AG04449 (cell line): ENCODE measurements around the gene STRN.
A peak's percentile ranks its signal among the peaks of the same experiment; 100 is the strongest.

Experiments
- CTCF ChIA-PET: fragments of 350-600 bp; formaldehyde crosslinking; extraction: SDS; loops from one replicate; lab custom pipeline; 2021; ENCODE audit warnings: antibody characterized with exemption; lab: Yijun Ruan, JAX
- POLR2A ChIA-PET: fragments of 400-600, 350-600 bp; formaldehyde crosslinking; extraction: SDS; loops from one replicate; lab custom pipeline; 2020; ENCODE audit warnings: antibody characterized with exemption, inconsistent platforms; lab: Yijun Ruan, JAX
- DNase-seq: peaks from one replicate; pipeline ENCODE4 v3.0.0-alpha.2; 2010; ENCODE audit warnings: low read depth, low spot score
- H3K4me3 ChIP-seq: 2 replicates; pipeline ENCODE4 v1.5.1; 2011; ENCODE audit warnings: low read depth, mild to moderate bottlenecking, control low read depth, low read length
- TF ChIP-seq, protein P1 (sequence below): IDR thresholded peaks from one replicate; pipeline ENCODE4 v1.5.1; 2011; ENCODE audit warnings: mild to moderate bottlenecking, moderate library complexity, low read length, control low read depth, inconsistent platforms; ENCODE audit not compliant: insufficient read depth; ENCODE audit errors: missing control alignments

The STRN gene, protein sequence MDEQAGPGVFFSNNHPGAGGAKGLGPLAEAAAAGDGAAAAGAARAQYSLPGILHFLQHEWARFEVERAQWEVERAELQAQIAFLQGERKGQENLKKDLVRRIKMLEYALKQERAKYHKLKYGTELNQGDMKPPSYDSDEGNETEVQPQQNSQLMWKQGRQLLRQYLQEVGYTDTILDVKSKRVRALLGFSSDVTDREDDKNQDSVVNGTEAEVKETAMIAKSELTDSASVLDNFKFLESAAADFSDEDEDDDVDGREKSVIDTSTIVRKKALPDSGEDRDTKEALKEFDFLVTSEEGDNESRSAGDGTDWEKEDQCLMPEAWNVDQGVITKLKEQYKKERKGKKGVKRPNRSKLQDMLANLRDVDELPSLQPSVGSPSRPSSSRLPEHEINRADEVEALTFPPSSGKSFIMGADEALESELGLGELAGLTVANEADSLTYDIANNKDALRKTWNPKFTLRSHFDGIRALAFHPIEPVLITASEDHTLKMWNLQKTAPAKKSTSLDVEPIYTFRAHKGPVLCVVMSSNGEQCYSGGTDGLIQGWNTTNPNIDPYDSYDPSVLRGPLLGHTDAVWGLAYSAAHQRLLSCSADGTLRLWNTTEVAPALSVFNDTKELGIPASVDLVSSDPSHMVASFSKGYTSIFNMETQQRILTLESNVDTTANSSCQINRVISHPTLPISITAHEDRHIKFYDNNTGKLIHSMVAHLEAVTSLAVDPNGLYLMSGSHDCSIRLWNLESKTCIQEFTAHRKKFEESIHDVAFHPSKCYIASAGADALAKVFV

DNA sequence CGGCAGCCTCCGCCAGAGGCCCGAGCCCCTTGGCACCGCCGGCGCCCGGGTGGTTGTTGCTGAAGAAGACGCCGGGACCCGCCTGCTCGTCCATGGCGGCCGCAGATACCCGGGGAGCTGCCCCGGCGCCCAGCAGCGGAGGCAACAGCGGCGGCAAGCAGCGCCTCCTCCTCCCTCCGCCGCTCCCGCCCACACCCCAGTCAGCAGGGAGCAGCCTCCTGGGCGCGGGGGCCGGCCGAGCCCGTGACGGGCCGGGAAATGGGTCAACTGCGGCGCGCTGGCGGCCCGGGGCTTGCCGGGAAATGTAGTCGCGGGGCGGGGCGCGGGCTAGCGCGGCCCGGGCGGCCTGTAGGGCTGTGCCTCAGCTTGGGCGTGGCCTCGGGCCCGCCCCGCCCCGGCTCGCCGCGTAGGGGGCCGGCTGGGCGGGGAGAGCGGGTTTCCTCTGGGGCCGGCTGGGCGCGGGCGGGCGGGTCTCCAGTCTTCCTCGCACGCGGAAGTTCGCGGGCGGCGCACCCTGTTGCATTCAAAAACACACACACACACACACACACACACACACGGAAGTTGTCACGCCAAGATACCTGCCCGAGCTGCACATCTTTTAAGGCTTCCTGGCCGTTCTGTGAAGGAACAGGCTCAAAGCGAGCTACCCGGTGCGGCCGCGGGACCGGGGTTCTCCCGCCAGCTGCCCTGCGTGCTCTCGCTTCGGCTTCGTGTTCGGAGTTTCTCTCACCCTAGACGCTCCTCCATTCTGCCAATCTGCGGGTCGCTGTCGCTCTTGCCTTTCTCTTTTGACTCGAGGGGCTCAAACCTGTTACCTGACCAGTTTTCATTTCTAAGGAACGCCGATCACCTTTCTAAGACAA is at the start of gene STRN:
STRN (minus strand) TSS at position 167 of the 866 bp plus-strand sequence; CDS start at position 94, 73 bp downstream.
- CTCF ChIA-PET: interaction anchor here (1.3 kb wide), 1 partner anchor 13 kb away, joined by 3 read pairs; no protein-coding TSS in a partner anchor
- TF ChIP-seq, protein P1, sequence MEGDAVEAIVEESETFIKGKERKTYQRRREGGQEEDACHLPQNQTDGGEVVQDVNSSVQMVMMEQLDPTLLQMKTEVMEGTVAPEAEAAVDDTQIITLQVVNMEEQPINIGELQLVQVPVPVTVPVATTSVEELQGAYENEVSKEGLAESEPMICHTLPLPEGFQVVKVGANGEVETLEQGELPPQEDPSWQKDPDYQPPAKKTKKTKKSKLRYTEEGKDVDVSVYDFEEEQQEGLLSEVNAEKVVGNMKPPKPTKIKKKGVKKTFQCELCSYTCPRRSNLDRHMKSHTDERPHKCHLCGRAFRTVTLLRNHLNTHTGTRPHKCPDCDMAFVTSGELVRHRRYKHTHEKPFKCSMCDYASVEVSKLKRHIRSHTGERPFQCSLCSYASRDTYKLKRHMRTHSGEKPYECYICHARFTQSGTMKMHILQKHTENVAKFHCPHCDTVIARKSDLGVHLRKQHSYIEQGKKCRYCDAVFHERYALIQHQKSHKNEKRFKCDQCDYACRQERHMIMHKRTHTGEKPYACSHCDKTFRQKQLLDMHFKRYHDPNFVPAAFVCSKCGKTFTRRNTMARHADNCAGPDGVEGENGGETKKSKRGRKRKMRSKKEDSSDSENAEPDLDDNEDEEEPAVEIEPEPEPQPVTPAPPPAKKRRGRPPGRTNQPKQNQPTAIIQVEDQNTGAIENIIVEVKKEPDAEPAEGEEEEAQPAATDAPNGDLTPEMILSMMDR: no peak
- H3K4me3 ChIP-seq: peak within 1 kb of the TSS; percentile 86
- POLR2A ChIA-PET: interaction anchor here (0.6 kb wide), 1 partner anchor 72 kb away, joined by 3 read pairs; no protein-coding TSS in a partner anchor
- DNase-seq: peak; percentile 34

DNA sequence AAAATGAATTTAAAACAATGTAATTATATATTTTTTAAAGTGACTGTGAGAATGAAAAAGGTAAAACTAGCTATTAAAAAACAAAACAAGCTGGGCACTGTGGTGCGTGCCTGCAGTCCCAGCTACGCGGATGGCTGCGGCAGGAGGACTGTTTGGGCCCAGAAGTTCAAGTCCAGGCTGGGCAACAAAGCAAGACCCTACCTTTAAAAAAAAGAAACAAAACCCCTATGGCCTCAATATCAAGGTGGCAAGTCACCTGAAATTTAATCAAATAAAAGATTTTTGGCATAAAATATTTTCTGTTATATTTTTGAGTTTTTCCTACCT is 46.9 kb upstream of the STRN start:
- ChIA-PET POLR2A (no interaction called here), CTCF (interaction anchor here (1.4 kb wide), 1 partner anchor 37 kb away, joined by 5 read pairs; no protein-coding TSS in a partner anchor)
- TF ChIP-seq, protein P1: no peak
- no peak for DNase-seq
- no peak overlapping the region for H3K4me3 ChIP-seq

DNA sequence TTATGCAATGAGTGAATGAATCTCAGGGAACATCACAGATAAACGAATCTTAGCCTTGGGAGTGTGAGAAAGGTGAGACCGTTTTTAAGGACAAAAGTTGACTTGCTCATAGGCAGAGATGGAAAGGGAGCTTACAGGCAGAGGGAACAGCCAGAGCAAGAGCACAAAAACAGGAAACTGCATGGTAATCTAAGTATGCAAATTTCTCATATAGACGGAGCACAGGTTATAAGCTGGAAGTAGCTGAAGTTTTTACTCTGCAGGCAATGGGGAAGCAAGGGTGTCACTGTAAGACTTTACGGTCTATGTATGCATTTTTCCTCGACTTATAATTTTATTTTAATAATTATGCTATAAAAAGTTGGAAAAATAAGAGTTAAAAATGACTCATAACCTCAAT is 44.8 kb upstream of the STRN start:
- DNase-seq: no peak
- POLR2A ChIA-PET: no interaction called here
- no peak overlapping the region for H3K4me3 ChIP-seq
- CTCF ChIA-PET: no interaction called here
- TF ChIP-seq, protein P1: no peak

DNA sequence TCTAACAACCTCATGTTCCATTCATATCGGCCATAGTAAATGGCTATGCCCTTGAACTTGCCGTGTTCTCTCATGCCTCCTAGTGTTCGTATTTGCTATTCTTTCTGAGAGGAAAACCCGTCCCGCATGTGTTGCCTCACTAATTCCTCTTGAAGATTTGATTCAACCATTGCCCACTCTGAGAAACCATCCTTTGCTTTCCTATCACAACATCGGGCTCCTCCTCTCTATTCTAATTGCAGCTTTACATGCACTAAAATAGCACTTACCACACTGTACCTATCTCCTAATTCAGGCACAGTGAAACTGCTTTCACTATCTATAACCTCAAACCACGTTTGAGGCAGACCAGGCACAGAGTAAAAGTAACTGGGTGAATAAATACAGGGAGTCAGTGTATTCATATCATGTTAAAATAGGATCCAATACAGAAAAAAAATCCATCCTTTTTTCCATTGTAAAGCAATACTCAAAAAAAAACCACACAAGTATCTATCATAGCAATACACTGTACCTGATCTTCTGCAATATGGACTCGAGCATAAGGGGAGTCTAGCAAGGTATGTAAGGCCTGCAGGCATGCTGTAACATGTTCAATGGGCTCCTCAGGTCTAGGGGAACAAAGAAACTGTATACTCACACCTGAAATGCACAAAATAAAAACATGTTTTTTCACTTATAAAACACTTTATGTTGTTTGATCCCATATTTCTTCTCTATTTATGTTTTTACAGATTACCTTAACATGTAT is 39.0 kb upstream of the STRN start:
- CTCF ChIA-PET: interaction anchor here (2.1 kb wide), 1 partner anchor 224 kb away, joined by 6 read pairs; no protein-coding TSS in a partner anchor
- no peak overlapping the region for H3K4me3 ChIP-seq
- TF ChIP-seq, protein P1: no peak
- DNase-seq: no peak
- POLR2A ChIA-PET: no interaction called here

DNA sequence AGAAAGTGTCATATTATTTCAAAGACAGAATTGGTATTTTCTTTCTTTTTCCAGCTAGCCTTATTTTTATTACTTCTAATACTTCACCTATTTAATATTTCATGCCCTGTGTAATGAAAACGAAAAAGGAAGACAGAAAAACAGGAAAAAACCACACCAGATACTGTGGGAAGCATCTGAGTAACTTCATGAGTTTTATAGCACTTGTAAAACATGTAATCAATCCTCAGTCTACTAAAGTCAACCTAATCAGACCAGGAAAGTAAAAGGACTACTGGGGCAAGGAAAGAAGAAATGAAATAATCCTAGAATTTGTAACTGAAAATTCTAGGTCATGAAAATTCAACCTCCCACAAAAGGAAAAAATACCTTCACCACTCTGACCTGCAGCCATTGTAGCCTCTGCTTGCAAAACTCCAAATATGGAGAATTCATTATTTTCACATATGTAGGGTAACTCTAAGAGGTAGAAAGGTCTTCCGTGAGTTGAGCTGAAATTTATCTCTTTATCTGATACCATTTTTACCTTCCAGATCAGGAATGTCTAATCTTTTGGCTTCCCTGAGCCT is 34.7 kb upstream of the STRN start:
- DNase-seq: no peak
- ChIA-PET CTCF (no interaction called here), POLR2A (no interaction called here)
- TF ChIP-seq, protein P1: no peak
- no peak overlapping the region for H3K4me3 ChIP-seq
